Natural killer cell treated with Interleukin-12 subunit alpha and Interleukin-12 subunit beta and Interleukin-15 and Interleukin-18, amount 100 ng/mL, for 72 hours (primary cell): ENCODE data around the gene KIF6. TPM values are rescaled to one million over a fixed set of nuclear protein-coding genes. Genes with fewer than 3 reads are reported as not detected.

ENCODE experiments used
- ATAC-seq, 2 donors: fragments of 150-1000 bp; cut with Tn5 transposase in 1 of 2; sonication (Bioruptor Pico), chemical (Tn5 transposase) in 1 of 2; 2 replicates each; pipeline ENCODE4 v1.10.0; 2021
- DNase-seq: peaks from one replicate; pipeline ENCODE4 v3.0.0; 2022; ENCODE audit warnings: low spot score
- H3K27ac Mint-ChIP-seq, 2 donors: 1 replicate in 1 of 2; 2 replicates in 1 of 2; pipeline ENCODE4 v1.8.0; 2022; ENCODE audit warnings: mixed read lengths in 2 of 2, mild to moderate bottlenecking in 1 of 2, moderate library complexity in 1 of 2
- H3K27me3 Mint-ChIP-seq, 2 donors: 1 replicate in 1 of 2; 2 replicates in 1 of 2; pipeline ENCODE4 v1.8.0; 2022; ENCODE audit warnings: mixed read lengths in 2 of 2
- H3K36me3 Mint-ChIP-seq: one replicate; pipeline ENCODE4 v1.8.0; 2022; ENCODE audit warnings: mixed read lengths
- H3K4me1 Mint-ChIP-seq, 2 donors: 1 replicate in 1 of 2; 2 replicates in 1 of 2; pipeline ENCODE4 v1.8.0; 2022; ENCODE audit warnings: low read depth in 2 of 2, mixed read lengths in 2 of 2, mild to moderate bottlenecking in 1 of 2
- H3K4me3 Mint-ChIP-seq: one replicate; pipeline ENCODE4 v1.8.0; 2022; ENCODE audit warnings: mixed read lengths
- H3K9me3 Mint-ChIP-seq: 2 replicates; pipeline ENCODE4 v1.8.0; 2022; ENCODE audit warnings: mixed read lengths
- total RNA-seq, 2 donors: library from RNA; stranded (reverse); gene quantifications; one replicate each; pipeline ENCODE4 v1.2.3, GENCODE V29; 2022

The KIF6 gene
- total RNA-seq, 2 donors from 2014 or later, result not detected

GRCh38 chr6:39313526-39314272 lies 411.5 kb downstream of the KIF6 start:
- ATAC-seq, result no peak
- no peaks in the 10 kb centered on the region for H3K9me3 Mint-ChIP-seq
- H3K27me3 Mint-ChIP-seq, result peaks cover 14 to 24% of the 10 kb centered on the region in 2 donors
- no peak overlapping the region for H3K4me3 Mint-ChIP-seq
- DNase-seq, result no peak
- H3K4me1 Mint-ChIP-seq, result peaks cover 2 to 6% of the 10 kb centered on the region in 2 donors
- no peaks in the 10 kb centered on the region for H3K36me3 Mint-ChIP-seq
- H3K27ac Mint-ChIP-seq, result no peak overlapping the region

DNA sequence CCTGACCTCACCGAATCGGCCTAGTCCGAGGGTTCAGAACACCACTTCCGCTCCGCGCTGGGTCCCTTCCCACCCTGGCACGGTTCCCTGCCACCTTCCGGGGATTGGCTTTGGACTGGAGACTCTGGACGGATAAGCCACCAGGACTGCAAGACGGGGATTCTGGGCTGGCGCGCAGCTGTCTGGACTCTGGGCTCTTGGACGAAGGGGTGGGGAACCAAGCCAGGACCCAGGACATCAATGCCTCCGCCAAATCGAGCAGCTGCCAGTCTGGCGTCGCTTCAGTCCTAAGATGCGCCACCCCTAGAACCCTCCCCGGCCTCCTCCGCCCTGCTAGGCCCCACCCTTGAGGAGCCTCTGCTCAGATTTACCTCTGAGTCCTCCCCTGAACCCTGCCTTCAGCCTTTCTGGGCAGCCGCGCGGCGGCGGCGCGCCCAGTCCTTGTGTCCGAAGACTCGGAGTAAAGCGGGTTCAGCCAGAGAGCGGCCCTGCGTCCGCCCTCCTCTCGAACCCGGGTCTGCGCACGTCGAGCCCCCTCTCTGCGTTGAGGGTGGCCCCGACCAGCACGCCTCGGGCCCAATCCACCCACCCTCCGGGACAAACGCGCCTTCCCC lies 412.2 kb downstream of the KIF6 start:
- peaks cover 14 to 22% of the 10 kb centered on the region in 2 donors for H3K27me3 Mint-ChIP-seq
- ATAC-seq, result no peak
- no peaks in the 10 kb centered on the region for H3K9me3 Mint-ChIP-seq

GRCh38 chr6:39310542-39310941 lies 414.7 kb downstream of the KIF6 start:
- DNase-seq (no peak), ATAC-seq (no peak)
- H3K4me1 Mint-ChIP-seq, result peaks cover 2 to 6% of the 10 kb centered on the region in 2 donors
- no peak overlapping the region for H3K27ac Mint-ChIP-seq
- no peak overlapping the region for H3K4me3 Mint-ChIP-seq
- H3K9me3 Mint-ChIP-seq, result no peaks in the 10 kb centered on the region
- H3K27me3 Mint-ChIP-seq, result peaks cover 14 to 21% of the 10 kb centered on the region in 2 donors
- H3K36me3 Mint-ChIP-seq, result no peaks in the 10 kb centered on the region

More for the DNA sequence above, 412.2 kb downstream of the KIF6 start:
- H3K4me3 Mint-ChIP-seq, result no peak overlapping the region
- DNase-seq, result no peak
- H3K4me1 Mint-ChIP-seq, result peaks cover 2 to 6% of the 10 kb centered on the region in 2 donors
- no peaks in the 10 kb centered on the region for H3K36me3 Mint-ChIP-seq
- H3K27ac Mint-ChIP-seq, result no peak overlapping the region

- Mint-ChIP-seq H3K27me3 (peaks cover 14 to 20% of the 10 kb centered on the region in 2 donors), H3K9me3 (no peaks in the 10 kb centered on the region), H3K27ac (no peak overlapping the region), H3K4me1 (peaks cover 2 to 6% of the 10 kb centered on the region in 2 donors), H3K4me3 (no peak overlapping the region), H3K36me3 (no peaks in the 10 kb centered on the region)
- no peak for DNase-seq
- ATAC-seq, result peak; percentile 45 to 65
Measured at GRCh38 chr6:39309942-39310531, 415.2 kb downstream of the KIF6 start.

DNA sequence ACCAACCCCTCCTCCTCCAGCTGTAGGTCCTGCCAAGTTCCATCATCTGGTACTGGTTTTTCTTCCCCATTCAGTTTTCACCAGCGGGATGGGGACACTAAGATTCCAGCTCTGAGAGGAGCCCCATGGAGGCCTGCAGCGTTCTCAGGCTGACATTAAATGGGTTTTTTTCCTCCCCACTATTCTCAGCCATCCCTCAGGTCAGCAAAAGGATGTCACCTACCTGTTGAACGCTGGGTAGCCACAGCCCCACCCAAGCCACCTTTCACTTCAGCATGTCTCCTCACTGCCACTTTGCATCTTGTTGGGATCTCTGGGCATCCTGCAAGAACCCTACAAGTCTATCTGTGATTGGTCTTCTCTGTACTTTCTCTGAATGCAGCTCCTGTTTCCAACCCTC lies 417.7 kb downstream of the KIF6 start:
- no peak for ATAC-seq
- Mint-ChIP-seq H3K36me3 (no peaks in the 10 kb centered on the region), H3K4me3 (no peak overlapping the region), H3K27me3 (peaks cover 14 to 16% of the 10 kb centered on the region in 2 donors), H3K9me3 (no peaks in the 10 kb centered on the region), H3K4me1 (peaks cover 6 to 9% of the 10 kb centered on the region in 2 donors), H3K27ac (no peak overlapping the region)
- DNase-seq, result no peak

- Mint-ChIP-seq H3K9me3 (no peaks in the 10 kb centered on the region), H3K36me3 (no peaks in the 10 kb centered on the region), H3K4me1 (peaks cover 2 to 9% of the 10 kb centered on the region in 2 donors), H3K27ac (no peak overlapping the region), H3K4me3 (no peak overlapping the region), H3K27me3 (peaks cover 5 to 7% of the 10 kb centered on the region in 2 donors)
- ATAC-seq, result no peak
- no peak for DNase-seq
Measured at GRCh38 chr6:39304951-39305350, 420.3 kb downstream of the KIF6 start.

GRCh38 chr6:39303425-39304153 lies 421.6 kb downstream of the KIF6 start:
- peak in 1 of 2 donors; percentile 24 for ATAC-seq
- H3K27ac Mint-ChIP-seq, result no peak overlapping the region

DNA sequence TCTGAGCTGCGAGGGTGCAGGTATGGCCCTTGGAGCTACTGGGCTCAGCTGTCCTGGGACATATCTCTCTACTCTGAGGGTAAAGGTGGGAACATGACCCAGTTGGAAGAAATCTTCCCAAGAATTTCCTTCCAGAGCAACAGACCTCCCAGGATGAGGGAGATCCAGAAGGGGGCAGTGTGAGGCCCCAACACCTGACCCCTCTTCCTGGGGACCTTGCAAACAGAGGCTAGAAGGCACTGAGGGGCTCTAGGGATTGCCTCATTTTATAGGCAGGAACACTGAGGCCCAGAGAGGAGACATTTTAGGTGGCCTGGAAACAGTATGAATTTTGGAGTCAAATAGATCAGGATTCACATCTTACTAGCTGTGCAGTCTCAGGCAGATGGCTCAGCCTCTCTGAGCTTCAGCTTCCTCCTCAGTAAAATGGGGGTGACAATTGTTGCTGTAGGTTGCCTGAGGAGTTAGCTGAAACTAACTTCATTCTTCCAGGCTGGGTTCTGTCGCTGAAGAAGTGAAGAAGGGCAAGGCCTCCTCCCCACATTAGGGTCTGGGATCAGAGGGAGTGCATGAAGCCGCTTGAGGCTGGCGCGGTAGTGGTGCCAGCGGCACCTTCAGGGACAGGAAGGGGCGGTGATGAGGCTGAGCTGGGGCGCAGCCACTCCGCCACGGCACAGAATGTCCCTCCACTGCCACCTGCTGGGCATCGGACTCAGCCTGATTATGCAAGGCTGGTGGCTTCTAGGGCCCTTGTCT lies 422.4 kb downstream of the KIF6 start:
- Mint-ChIP-seq H3K4me1 (peaks cover 0 to 9% of the 10 kb centered on the region in 2 donors), H3K27ac (no peak overlapping the region), H3K9me3 (no peaks in the 10 kb centered on the region), H3K27me3 (peaks cover 2 to 7% of the 10 kb centered on the region in 2 donors), H3K4me3 (peak overlapping the region; percentile 18), H3K36me3 (no peaks in the 10 kb centered on the region)
- DNase-seq, result peak; percentile 87
- peak; percentile 90 to 95 for ATAC-seq

More at GRCh38 chr6:39303425-39304153, 421.6 kb downstream of the KIF6 start:
- Mint-ChIP-seq H3K9me3 (no peaks in the 10 kb centered on the region), H3K36me3 (no peaks in the 10 kb centered on the region), H3K4me3 (no peak overlapping the region), H3K4me1 (peaks cover 0 to 9% of the 10 kb centered on the region in 2 donors), H3K27me3 (peaks cover 3 to 7% of the 10 kb centered on the region in 2 donors)
- DNase-seq, result no peak

GRCh38 chr6:39302011-39302410 lies 423.2 kb downstream of the KIF6 start:
- H3K4me3 Mint-ChIP-seq, result no peak overlapping the region
- peaks cover 0 to 7% of the 10 kb centered on the region in 2 donors for H3K27me3 Mint-ChIP-seq
- ATAC-seq (no peak), DNase-seq (no peak)
- peaks cover 0 to 9% of the 10 kb centered on the region in 2 donors for H3K4me1 Mint-ChIP-seq
- no peaks in the 10 kb centered on the region for H3K9me3 Mint-ChIP-seq
- no peak overlapping the region for H3K27ac Mint-ChIP-seq
- no peaks in the 10 kb centered on the region for H3K36me3 Mint-ChIP-seq

- H3K36me3 Mint-ChIP-seq, result no peaks in the 10 kb centered on the region
- peaks cover 0 to 7% of the 10 kb centered on the region in 2 donors for H3K27me3 Mint-ChIP-seq
- ATAC-seq, result no peak
- no peak for DNase-seq
- no peak overlapping the region for H3K27ac Mint-ChIP-seq
- peaks cover 0 to 9% of the 10 kb centered on the region in 2 donors for H3K4me1 Mint-ChIP-seq
- H3K4me3 Mint-ChIP-seq, result no peak overlapping the region
- no peaks in the 10 kb centered on the region for H3K9me3 Mint-ChIP-seq
Measured at GRCh38 chr6:39301606-39302005, 423.6 kb downstream of the KIF6 start.

DNA sequence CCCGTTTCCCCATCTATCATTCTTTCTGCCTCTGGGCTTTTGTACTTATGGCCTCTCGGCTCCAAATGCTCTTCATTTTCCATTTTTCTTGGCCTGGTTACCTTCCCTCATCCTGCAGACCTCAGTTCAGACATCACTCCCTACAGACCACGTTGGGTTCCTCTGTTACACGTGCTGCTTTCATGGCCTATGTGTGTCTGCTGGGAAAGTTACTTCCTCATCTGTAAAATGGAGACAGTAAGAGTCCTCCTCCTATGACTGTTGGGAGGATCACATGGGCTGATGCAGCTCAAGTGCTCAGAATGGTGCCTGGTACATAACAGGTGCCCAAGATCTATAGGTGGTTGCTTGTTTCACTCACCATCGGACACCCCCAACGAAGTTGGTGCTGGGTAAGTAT lies 424.5 kb downstream of the KIF6 start:
- H3K9me3 Mint-ChIP-seq, result no peaks in the 10 kb centered on the region
- H3K27ac Mint-ChIP-seq, result no peak overlapping the region
- DNase-seq (no peak), ATAC-seq (no peak)
- H3K27me3 Mint-ChIP-seq, result peaks cover 0 to 7% of the 10 kb centered on the region in 2 donors
- H3K4me1 Mint-ChIP-seq, result peaks cover 0 to 9% of the 10 kb centered on the region in 2 donors
- no peak overlapping the region for H3K4me3 Mint-ChIP-seq
- H3K36me3 Mint-ChIP-seq, result no peaks in the 10 kb centered on the region

GRCh38 chr6:39298061-39298460 lies 427.1 kb downstream of the KIF6 start:
- ATAC-seq (no peak), DNase-seq (no peak)
- Mint-ChIP-seq H3K36me3 (no peaks in the 10 kb centered on the region), H3K27me3 (peaks cover 0 to 18% of the 10 kb centered on the region in 2 donors), H3K9me3 (no peaks in the 10 kb centered on the region), H3K4me3 (no peak overlapping the region), H3K4me1 (peaks cover 0 to 8% of the 10 kb centered on the region in 2 donors), H3K27ac (no peak overlapping the region)
